Breast epithelium (tissue), 4 donors: ENCODE data around the gene TUBGCP2. TPM values are rescaled to one million over a fixed set of nuclear protein-coding genes. Genes with fewer than 3 reads are reported as not detected.

Experiments used
- DNase-seq, 2 donors: peaks; one replicate each; pipeline ENCODE4 v3.0.0-alpha.2; 2019; ENCODE audit warnings: low spot score in 2 of 2
- H3K27ac ChIP-seq, 2 donors: fragments of 200-600 bp; sonication (generic) in 1 of 2; one replicate each; pipeline ENCODE4 v1.5.1; 2016 to 2019; ENCODE audit warnings: mild to moderate bottlenecking in 1 of 2
- H3K27me3 ChIP-seq, 2 donors: fragments of 200-600 bp; sonication (generic) in 1 of 2; one replicate each; pipeline versions ENCODE4 v1.5.1 to v1.6.0; 2017 to 2019; ENCODE audit warnings: control low read depth in 1 of 2, mild to moderate bottlenecking in 1 of 2
- H3K36me3 ChIP-seq: fragments of 200-600 bp; one replicate; pipeline ENCODE4 v1.5.1; 2019
- H3K4me1 ChIP-seq, 2 donors: fragments of 200-600 bp; sonication (generic); one replicate each; pipeline ENCODE4 v1.5.1; 2016 to 2019; ENCODE audit warnings: control low read depth in 1 of 2
- H3K4me3 ChIP-seq, 3 donors: fragments of 200-600 bp; sonication (generic); 1 replicate in 2 of 3; 2 replicates in 1 of 3; pipeline ENCODE4 v1.5.1; 2016 to 2019; ENCODE audit warnings: mild to moderate bottlenecking in 3 of 3, moderate library complexity in 2 of 3
- H3K9me3 ChIP-seq, 2 donors: fragments of 200-600 bp; sonication (generic) in 1 of 2; one replicate each; pipeline ENCODE4 v1.5.1; 2016 to 2019; ENCODE audit warnings: control low read depth in 1 of 2
- POLR2A ChIP-seq: fragments of 450-650 bp; IDR thresholded peaks from one replicate; pipeline ENCODE4 v1.6.1; 2016; ENCODE audit warnings: antibody characterized with exemption, mild to moderate bottlenecking, moderate library complexity
- POLR2AphosphoS5 ChIP-seq, 3 donors: sonication (generic); formaldehyde crosslinking; IDR thresholded peaks; one replicate each; pipeline ENCODE4 v1.6.1; 2017; ENCODE audit warnings: antibody characterized with exemption in 3 of 3
- intact Hi-C: fragments of 100-400 bp; cut with DNase I; formaldehyde crosslinking; loops from one replicate; pipeline ENCODE4 v1.15.1; 2023; ENCODE audit warnings: low total_unique reads
- total RNA-seq, 3 donors: library from RNA; depleted of rRNA; stranded (reverse); fragments of >200 nt; gene quantifications; one replicate each; pipeline ENCODE4 v1.1.0, GENCODE V29; 2016
- TF ChIP-seq, protein P1 (sequence below), 3 donors: fragments of 450-650 bp; IDR thresholded peaks; one replicate each; pipeline ENCODE4 v1.5.1; 2016 to 2017; ENCODE audit warnings: antibody characterized with exemption in 3 of 3, mild to moderate bottlenecking in 3 of 3, moderate library complexity in 3 of 3

The TUBGCP2 gene
- total RNA-seq, 3 donors from 2014 or later: 33.6 to 40.0 (median 39.5) TPM

GRCh38 chr10:133263674-133264073, 45.0 kb downstream of the TUBGCP2 start:
- H3K27me3 ChIP-seq: no peaks in the 10 kb centered on the region
- intact Hi-C loops: no loop called here
- no peak overlapping the region for H3K4me3 ChIP-seq
- H3K9me3 ChIP-seq: no peaks in the 10 kb centered on the region
- DNase-seq: no peak
- peaks cover 2 to 4% of the 10 kb centered on the region in 2 donors for H3K4me1 ChIP-seq
- TF ChIP-seq POLR2AphosphoS5 (IDR thresholded peaks at IDR 0.05) (no peak), POLR2A (no peak)
- TF ChIP-seq, protein P1, sequence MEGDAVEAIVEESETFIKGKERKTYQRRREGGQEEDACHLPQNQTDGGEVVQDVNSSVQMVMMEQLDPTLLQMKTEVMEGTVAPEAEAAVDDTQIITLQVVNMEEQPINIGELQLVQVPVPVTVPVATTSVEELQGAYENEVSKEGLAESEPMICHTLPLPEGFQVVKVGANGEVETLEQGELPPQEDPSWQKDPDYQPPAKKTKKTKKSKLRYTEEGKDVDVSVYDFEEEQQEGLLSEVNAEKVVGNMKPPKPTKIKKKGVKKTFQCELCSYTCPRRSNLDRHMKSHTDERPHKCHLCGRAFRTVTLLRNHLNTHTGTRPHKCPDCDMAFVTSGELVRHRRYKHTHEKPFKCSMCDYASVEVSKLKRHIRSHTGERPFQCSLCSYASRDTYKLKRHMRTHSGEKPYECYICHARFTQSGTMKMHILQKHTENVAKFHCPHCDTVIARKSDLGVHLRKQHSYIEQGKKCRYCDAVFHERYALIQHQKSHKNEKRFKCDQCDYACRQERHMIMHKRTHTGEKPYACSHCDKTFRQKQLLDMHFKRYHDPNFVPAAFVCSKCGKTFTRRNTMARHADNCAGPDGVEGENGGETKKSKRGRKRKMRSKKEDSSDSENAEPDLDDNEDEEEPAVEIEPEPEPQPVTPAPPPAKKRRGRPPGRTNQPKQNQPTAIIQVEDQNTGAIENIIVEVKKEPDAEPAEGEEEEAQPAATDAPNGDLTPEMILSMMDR (IDR thresholded peaks at IDR 0.05): no peak
- no peak overlapping the region for H3K27ac ChIP-seq
- H3K36me3 ChIP-seq: no peaks in the 10 kb centered on the region

DNA sequence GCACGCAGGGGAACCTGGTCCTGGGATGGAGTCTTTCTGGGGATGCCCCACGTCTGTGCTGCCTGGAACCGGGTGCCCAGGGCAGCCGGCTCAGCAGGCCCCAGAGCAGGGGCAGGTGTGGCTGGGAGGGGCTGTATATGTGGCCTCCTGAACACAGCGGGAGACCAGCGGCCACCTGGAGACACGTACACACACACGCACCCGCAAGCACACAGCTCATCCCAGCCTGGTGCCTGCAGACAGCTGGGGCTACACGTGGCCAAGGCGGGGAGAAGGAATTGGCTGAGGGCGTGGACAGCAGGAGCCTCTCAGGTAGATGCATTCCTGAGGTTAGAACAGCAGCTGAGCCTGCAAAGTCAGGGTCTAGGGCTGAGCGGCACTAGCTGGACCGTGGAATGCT, 46.0 kb downstream of the TUBGCP2 start:
- H3K4me3 ChIP-seq: no peak overlapping the region
- H3K36me3 ChIP-seq: no peaks in the 10 kb centered on the region
- H3K4me1 ChIP-seq: peaks cover 11 to 14% of the 10 kb centered on the region in 2 donors
- TF ChIP-seq POLR2AphosphoS5 (IDR thresholded peaks at IDR 0.05) (no peak), POLR2A (no peak)
- TF ChIP-seq, protein P1 (IDR thresholded peaks at IDR 0.05): no peak
- DNase-seq: no peak
- H3K27me3 ChIP-seq: no peaks in the 10 kb centered on the region
- peak overlapping the region in 1 of 2 donors; percentile 17 for H3K27ac ChIP-seq
- intact Hi-C loops: no loop called here
- H3K9me3 ChIP-seq: no peaks in the 10 kb centered on the region

DNA sequence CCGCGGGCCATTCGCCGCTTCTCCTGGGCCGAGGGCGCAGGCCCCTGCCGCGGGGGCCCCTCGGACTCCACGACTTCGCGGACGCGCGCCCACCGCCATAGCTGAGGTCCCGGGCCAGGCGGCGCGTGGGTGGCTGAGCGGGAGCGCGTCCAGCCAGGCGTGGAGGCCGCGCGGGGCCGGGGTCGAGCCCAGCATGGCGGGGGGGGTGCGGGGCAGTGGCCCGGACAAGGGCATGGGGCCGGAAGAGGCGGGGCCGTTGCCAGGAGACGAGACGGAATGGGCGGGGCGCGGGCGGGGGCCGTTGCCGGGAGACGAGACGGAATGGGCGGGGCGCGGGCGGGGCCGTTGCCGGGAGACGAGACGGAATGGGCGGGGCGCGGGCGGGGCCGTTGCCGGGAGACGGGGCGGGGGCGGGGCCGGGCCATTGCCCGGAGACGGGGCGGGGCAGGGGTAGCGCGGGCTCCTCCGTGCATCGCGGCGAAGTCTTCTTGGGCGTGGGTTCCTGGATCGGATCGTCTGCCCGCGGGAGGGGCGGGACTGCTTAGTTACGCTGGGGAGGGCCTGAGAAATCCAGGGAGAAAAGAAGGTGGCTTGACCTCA, 46.8 kb downstream of the TUBGCP2 start:
- Histone ChIP-seq H3K4me1 (peaks cover 14 to 15% of the 10 kb centered on the region in 2 donors), H3K36me3 (no peaks in the 10 kb centered on the region), H3K9me3 (no peaks in the 10 kb centered on the region), H3K27me3 (no peaks in the 10 kb centered on the region), H3K27ac (peak overlapping the region; percentile 92 to 96), H3K4me3 (peak overlapping the region; percentile 76 to 98 (median 79))
- DNase-seq: peak; percentile 80 to 87
- TF ChIP-seq POLR2AphosphoS5 (IDR thresholded peaks at IDR 0.05) (peak in 2 of 3 donors; percentile 32 to 49), POLR2A (no peak)
- TF ChIP-seq, protein P1 (IDR thresholded peaks at IDR 0.05): no peak
- intact Hi-C loops: no loop called here

- H3K36me3 ChIP-seq: no peaks in the 10 kb centered on the region
- H3K4me3 ChIP-seq: peak overlapping the region; percentile 76 to 98 (median 79)
- peak overlapping the region; percentile 92 to 96 for H3K27ac ChIP-seq
- intact Hi-C loops: no loop called here
- TF ChIP-seq POLR2AphosphoS5 (IDR thresholded peaks at IDR 0.05): no peak
- TF ChIP-seq, protein P1 (IDR thresholded peaks at IDR 0.05): no peak
- TF ChIP-seq POLR2A: no peak
- H3K27me3 ChIP-seq: no peaks in the 10 kb centered on the region
- no peaks in the 10 kb centered on the region for H3K9me3 ChIP-seq
- DNase-seq: peak in 1 of 2 donors; percentile 46
- peaks cover 14 to 15% of the 10 kb centered on the region in 2 donors for H3K4me1 ChIP-seq
Measured at GRCh38 chr10:133260895-133261725, 47.6 kb downstream of the TUBGCP2 start.

DNA sequence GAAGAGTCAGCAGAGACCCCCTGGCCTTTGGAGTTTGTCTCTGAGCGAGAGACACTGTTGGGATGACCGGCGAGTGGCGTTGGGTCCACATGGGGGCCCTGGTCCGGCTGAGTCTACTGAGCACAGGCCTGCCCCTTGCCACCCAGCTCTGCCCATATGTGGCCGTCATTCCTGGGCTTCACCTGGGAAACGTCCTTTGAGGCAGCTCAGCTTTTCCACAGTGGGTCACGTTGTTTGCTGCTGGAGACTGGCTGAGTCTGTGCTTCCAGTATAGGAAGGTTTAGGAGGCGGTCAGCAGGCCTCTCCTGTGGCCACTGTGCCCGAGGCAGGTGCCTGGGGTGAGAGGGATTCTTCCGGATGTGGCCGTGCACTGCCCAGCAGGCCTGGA, 49.1 kb downstream of the TUBGCP2 start:
- H3K27me3 ChIP-seq: no peaks in the 10 kb centered on the region
- H3K27ac ChIP-seq: peak overlapping the region; percentile 84 to 89
- no peak overlapping the region for H3K4me3 ChIP-seq
- TF ChIP-seq, protein P1 (IDR thresholded peaks at IDR 0.05): no peak
- TF ChIP-seq POLR2A: no peak
- no peak for TF ChIP-seq POLR2AphosphoS5 (IDR thresholded peaks at IDR 0.05)
- no peaks in the 10 kb centered on the region for H3K36me3 ChIP-seq
- H3K4me1 ChIP-seq: peaks cover 14 to 15% of the 10 kb centered on the region in 2 donors
- intact Hi-C loops: no loop called here
- H3K9me3 ChIP-seq: no peaks in the 10 kb centered on the region
- no peak for DNase-seq
